ENCODE data around the gene HYDIN.

The HYDIN gene

DNA sequence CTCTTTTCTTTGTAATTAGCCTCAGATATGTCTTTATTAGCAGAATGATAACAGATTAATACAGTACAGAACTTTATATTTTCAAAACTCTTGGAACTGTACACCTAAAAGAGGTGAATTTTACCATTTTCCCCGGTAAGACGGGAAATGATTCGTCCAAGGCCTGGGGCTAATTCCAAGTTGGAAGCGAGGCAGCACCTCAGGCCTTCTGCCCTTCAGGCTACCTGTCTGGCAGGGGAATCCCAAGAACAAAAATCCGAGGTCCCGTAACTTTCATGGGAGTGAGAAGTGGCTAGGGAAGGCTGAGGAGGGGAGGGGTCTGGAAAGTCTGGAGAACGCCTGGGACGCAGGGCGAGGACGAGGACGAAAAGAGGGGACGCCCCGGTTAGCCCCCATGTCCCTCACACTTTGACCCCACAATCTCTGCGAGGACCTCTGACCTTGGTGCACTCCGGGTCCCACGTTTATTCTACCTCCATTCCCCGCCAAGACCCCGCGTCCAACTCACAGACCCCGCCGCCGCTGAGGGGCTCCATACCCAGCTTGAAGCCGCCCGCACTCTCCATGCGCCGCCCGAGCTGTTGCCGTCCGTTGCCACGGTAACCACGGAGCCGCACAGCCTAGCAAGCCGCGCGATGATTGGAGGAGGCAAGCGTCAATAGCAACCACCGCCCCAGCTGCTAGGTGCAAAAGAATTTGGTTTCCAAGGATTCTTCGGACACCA lies at the start of gene HYDIN:
TSS of gene HYDIN (minus strand) at position 601 of the 724 bp plus-strand sequence. CDS start 43,827 bp downstream, outside the sequence.
- DNase-seq (ENCODE audit: low read depth in 2 of 2), result peak; percentile 2 to 4

- no peak for DNase-seq (ENCODE audit: low read depth in 2 of 2)
These were observed 46.2 kb upstream of the HYDIN start for GRCh38 chr16:71276589-71277334.

GRCh38 chr16:71273384-71273783 lies 42.9 kb upstream of the HYDIN start:
- DNase-seq (ENCODE audit: low read depth in 2 of 2), result no peak

GRCh38 chr16:71264299-71264698 lies 33.8 kb upstream of the HYDIN start:
- DNase-seq (ENCODE audit: low read depth in 2 of 2), result no peak

- DNase-seq (ENCODE audit: low read depth in 2 of 2), result no peak
These were observed 33.1 kb upstream of the HYDIN start for GRCh38 chr16:71263582-71263981.

- no peak for DNase-seq (ENCODE audit: low read depth in 2 of 2)
These were observed 31.9 kb upstream of the HYDIN start for GRCh38 chr16:71262391-71262790.

- DNase-seq (ENCODE audit: low read depth in 2 of 2), result no peak
These were observed 30.5 kb upstream of the HYDIN start for GRCh38 chr16:71260995-71261394.

DNA sequence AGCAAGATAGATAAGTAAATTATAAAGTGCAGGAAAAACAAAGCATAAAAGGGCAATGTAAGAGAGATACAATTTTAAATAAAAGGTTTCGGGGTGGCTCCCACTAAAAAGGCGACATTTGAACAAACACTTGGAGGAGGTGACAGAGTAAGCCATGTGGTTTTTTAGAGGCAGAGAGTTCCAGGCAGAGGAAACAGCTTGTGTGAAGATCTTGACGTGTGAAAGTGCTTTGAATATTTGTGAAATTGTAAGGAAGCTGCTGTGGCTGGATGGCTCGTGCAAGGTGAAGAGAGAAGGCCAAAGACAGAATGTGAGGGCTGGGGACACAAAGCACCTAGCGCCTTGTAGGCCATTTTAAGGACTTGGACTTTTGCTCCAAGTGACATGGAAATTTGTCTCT lies 28.6 kb upstream of the HYDIN start:
- no peak for DNase-seq (ENCODE audit: low read depth in 2 of 2)

DNA sequence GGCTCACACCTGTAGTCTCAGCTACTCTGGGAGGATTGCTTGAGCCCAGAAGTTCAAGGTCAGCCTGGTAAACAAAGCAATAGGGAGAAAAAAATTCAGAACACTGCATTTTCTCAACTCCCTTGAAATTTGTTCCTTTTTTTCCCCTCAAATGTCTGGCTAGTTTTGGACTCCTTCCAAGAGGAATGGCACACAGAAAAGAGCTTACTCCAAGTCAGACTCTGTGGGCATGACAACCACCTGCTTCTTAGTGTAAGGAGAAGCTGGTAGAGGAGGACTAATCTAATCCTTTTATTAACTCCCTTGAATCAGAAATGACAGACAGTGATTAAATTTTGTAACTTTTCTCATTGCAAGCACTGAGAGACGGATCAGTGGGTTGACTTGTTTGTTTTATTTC lies 27.9 kb upstream of the HYDIN start:
- no peak for DNase-seq (ENCODE audit: low read depth in 2 of 2)

- DNase-seq (ENCODE audit: low read depth in 2 of 2), result no peak
These were observed 27.2 kb upstream of the HYDIN start for GRCh38 chr16:71257768-71258167.

GRCh38 chr16:71255721-71256120 lies 25.2 kb upstream of the HYDIN start:
- DNase-seq (ENCODE audit: low read depth in 2 of 2), result no peak

- no peak for DNase-seq (ENCODE audit: low read depth in 2 of 2)
These were observed 24.5 kb upstream of the HYDIN start for GRCh38 chr16:71254832-71255525.

DNA sequence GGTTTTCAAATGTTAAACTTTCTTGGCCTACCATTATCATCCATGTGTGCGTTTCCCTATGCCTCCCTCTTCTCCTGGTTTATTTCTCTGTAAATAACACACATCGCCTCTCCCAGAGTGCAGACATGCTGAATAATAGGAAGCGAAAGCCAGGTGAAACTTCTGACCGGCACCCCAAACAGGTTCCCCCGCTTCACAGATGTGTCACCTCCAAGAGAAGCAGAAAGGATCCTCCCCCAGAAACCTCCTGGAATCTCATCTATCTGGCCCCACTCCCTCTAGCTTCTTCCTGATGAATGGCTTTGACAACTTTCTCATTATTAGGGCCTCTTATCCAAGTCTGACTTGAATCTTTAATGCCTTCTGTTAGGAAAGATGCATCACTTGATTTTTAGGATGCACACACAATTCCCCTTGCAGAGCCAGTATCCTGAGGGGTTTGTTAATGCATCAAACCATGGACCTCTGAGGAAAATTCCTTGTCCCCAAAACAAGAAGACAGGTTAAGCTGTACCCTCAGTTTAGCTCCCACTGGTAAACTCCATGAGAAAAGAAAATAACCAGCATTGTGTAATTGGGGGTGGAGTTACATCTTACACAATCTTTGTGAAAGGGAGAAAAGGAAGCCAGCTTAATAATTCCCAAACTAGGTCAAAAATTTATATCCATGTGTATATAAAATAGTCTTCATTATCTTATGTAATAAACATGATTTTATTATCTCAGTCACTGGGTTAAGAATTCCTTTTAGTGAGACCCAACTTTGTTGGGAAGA lies 20.1 kb upstream of the HYDIN start:
- DNase-seq (ENCODE audit: low read depth in 2 of 2), result no peak

DNA sequence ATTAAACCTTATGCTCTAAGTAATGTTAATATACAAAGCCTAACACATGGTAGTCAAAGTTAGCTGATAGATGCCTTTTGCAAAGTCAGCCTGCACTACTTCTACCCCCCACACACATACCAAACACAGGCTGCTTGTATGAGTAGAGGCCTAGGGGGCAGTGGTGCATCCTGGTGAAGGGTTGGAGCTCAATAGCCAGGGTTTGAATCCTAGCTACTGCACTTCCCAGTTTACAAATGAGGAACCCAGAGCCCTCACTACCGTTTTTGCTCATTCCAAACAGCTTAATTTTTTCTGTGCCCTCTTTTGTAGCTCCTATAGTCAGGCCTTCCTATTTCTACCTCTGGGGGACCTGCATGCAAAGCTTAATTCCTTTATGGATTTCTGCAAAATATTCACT lies 18.9 kb upstream of the HYDIN start:
- DNase-seq (ENCODE audit: low read depth in 2 of 2), result no peak

DNA sequence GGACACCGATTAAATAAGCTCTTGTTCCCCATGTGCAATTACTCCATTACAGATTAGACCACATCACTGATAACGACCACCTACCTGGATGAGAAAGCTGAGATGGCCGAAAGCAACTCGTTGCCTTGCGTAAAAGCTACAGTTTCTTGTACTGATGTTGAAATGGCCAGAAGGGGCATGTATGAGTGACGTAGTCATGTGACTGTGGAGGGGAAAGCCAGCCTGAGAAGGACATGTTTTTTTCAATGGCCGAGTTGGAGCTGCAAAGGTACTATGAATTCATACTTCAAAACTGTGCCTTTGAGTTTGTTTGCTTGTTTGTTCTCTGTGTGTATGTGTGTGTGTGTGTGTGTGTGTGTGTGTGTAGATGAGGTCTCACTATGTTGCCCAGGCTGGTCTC lies 17.0 kb upstream of the HYDIN start:
- no peak for DNase-seq (ENCODE audit: low read depth in 2 of 2)

GRCh38 chr16:71246309-71246708 lies 15.8 kb upstream of the HYDIN start:
- DNase-seq (ENCODE audit: low read depth in 2 of 2), result no peak

GRCh38 chr16:71244521-71244920 lies 14.0 kb upstream of the HYDIN start:
- no peak for DNase-seq (ENCODE audit: low read depth in 2 of 2)

- no peak for DNase-seq (ENCODE audit: low read depth in 2 of 2)
These were observed 12.1 kb upstream of the HYDIN start for GRCh38 chr16:71242601-71243000.

- no peak for DNase-seq (ENCODE audit: low read depth in 2 of 2)
These were observed 11.5 kb upstream of the HYDIN start for GRCh38 chr16:71242036-71242435.

- no peak for DNase-seq (ENCODE audit: low read depth in 2 of 2)
These were observed 1.2 kb downstream of the HYDIN start for GRCh38 chr16:71229344-71229743.

GRCh38 chr16:71226229-71227141 lies 4.0 kb downstream of the HYDIN start:
- DNase-seq (ENCODE audit: low read depth in 2 of 2), result no peak
